Measurements from ENCODE around the gene HOXC5.
"Not testable (repeated sequence)": the region's sequence is repeated elsewhere in the genome, so short reads cannot be mapped to it uniquely, and the experiment has no call there.

The HOXC5 gene

DNA sequence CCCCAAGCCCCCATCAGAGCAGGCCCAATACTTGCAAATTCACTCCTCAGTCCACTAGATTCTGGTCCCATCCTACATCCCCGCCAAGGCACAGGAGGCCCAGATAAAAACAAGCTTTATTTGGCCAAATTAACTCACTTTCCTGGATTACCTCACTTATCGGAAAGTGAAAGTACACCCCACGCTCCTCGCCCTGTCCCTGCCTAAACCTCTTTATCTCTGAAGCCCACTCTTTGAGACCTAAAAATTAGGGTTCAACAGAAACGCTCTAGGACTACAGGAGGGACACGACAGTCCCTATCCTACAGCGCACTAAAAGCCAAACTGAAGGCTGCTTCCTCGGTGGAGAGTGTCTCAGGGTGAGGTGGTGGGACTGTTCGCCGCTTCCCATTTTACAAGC is 45.0 kb downstream of the HOXC5 start:
- not testable (repeated sequence) for DNase-seq

GRCh38 chr12:54079115-54079514 is 46.3 kb downstream of the HOXC5 start:
- DNase-seq: not testable (repeated sequence)

DNA sequence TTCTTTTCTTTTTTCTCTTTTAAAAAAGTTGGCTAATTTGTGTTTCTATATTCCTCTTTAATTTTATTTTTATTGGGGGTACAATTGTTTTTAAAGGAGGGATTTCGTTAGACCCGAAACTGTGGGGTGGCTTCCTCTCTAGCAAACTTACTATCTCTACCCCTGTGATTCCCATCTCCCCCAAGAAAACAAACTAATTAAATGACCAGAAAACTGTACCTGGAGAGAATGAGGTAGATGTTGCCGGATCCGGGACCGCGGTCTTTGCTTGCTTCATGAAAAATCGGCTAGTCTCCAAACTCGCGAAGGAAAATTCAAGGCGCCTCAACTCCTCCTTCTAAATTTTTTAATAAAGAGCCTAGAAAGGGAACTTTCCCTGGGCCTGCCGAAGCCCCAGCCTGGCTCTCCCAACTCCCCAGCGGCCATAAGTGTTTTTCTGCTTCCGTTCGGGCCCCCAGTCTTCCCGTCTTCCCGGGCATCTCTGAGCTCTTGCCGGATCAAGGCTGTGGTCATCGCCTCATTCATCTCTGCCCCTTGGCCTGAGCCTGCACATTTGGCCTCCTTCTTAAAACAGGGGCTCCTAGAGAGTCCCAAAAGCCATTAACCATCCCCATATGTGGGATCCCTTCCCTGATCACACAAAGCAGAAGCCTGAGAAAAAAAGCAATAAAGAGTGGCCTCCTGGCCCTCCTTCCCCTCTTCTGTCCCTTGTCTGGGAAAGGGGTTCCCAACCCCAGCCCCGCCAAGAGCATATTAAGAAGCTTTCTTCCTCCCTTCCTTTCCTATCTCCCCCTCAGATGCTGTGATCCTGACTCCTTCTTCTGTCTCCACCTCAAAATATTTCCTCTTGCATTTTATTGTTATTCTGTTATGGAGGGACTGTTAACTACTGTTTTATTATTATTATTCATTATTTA is 47.4 kb downstream of the HOXC5 start:
- DNase-seq: not testable (repeated sequence)

- DNase-seq: not testable (repeated sequence)
Observed at GRCh38 chr12:54081053-54081514, 48.2 kb downstream of the HOXC5 start.

DNA sequence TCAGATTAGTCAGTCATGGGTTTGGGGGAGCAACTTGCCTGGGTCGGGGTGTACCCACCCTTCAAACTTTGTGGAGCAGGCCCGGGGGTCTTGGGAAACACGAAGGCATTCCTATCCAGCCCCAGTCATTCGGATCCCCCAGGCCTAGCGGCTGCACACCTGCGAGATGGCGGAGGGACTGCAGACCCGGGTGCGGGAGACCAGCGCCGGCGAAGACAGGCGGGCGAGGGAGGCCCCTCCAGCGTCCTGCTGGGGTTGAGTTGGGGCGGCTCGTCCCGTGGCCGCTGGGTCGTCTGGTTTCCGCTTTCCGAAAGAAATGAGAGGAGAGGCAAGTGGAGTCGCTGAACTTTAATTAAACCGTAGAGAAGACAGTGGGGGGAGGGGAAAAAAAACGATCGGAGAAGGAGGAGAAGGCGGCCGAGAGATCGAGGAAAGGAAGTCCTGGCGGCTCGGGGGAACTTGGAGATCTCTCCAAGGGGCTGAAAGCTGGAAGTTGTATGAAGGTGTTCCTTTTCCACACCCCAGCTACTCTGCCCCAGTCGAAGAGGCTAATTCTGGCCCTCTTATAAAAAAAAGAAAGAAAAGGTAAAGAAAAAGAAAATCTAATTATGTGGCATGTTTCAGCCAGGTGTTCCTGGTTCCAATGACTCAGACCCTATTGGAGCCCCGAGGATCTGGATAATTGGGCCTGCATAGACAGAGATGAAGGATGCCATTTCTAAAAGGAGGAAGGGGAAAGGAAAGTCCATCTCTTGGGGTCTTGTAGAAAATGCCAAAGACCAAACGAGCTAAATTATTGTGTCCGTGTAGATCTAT is 48.9 kb downstream of the HOXC5 start:
- not testable (repeated sequence) for DNase-seq

DNA sequence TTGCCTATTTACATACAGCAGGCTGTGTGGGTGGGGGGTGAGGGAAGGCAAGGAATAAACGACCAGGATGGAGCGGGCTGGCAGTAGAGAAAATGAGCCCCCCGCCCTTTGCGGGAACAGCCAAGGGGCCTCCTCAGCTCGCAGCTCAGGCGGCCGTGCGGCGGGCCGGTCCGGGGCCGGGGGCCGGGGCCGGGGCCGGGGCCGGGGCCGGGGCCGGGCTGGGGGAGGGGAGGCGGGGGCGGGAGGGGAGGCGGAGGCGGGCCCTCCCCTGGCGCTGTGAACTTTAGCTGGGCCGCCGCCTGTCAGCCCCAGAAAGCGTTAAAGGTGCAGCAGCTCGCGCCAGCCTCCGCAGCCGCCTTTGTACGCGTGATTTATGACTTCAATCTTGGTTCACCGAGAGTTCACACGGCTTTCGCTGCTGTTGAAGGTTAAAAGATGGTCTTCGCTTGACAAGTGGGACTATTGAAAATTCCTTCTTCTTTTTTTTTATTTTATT is 49.6 kb downstream of the HOXC5 start:
- DNase-seq: no peak

Measured in NCI-H1417 treated with DMSO at 0.1 percent for 48 hours (cell line).